HepG2 (cell line): ENCODE results near the gene JTB. TPM values are rescaled to one million over a fixed set of nuclear protein-coding genes. Genes with fewer than 3 reads are reported as not detected.

Experiments
- ARID2 ChIP-seq: sonication (generic); formaldehyde crosslinking; IDR thresholded peaks from 2 replicates; pipeline ENCODE4 v1.8.1; 2022; ENCODE audit warnings: mild to moderate bottlenecking, missing genetic modification reagents, borderline replicate concordance
- ATF5 ChIP-seq: sonication (generic); formaldehyde crosslinking; IDR thresholded peaks from 2 replicates; pipeline ENCODE4 v1.4.0; 2020; ENCODE audit warnings: mild to moderate bottlenecking, low read depth, missing genetic modification reagents
- CBX5 ChIP-seq: sonication (generic); formaldehyde crosslinking; IDR thresholded peaks from 2 replicates; pipeline ENCODE4 v1.4.0; 2020; ENCODE audit warnings: missing genetic modification reagents, borderline replicate concordance
- CEBPG ChIP-seq: IDR thresholded peaks from 2 replicates; pipeline ENCODE4 v1.6.1; 2016
- GFI1 ChIP-seq: sonication (generic); formaldehyde crosslinking; IDR thresholded peaks from 2 replicates; pipeline ENCODE4 v1.5.0; 2020; ENCODE audit warnings: missing genetic modification reagents, mild to moderate bottlenecking, borderline replicate concordance
- HDAC2 ChIP-seq: sonication (generic); formaldehyde crosslinking; IDR thresholded peaks from 2 replicates; pipeline ENCODE4 v1.4.0; 2020; ENCODE audit warnings: missing genetic modification reagents
- HNRNPLL ChIP-seq: fragments of 200-400 bp; formaldehyde crosslinking; IDR thresholded peaks from 2 replicates; pipeline ENCODE4 v1.6.1; 2017; ENCODE audit warnings: mild to moderate bottlenecking, low read depth, low read length; ENCODE audit not compliant: poor library complexity, severe bottlenecking
- KLF13 ChIP-seq: sonication (generic); formaldehyde crosslinking; IDR thresholded peaks from 2 replicates; pipeline ENCODE4 v1.4.0; 2020; ENCODE audit warnings: mild to moderate bottlenecking, missing genetic modification reagents
- KMT2A ChIP-seq: sonication (generic); formaldehyde crosslinking; IDR thresholded peaks from 2 replicates; pipeline ENCODE4 v1.4.0; 2020; ENCODE audit warnings: missing genetic modification reagents
- MTERF4 ChIP-seq: sonication (generic); formaldehyde crosslinking; IDR thresholded peaks from 2 replicates; pipeline ENCODE4 v1.8.0; 2023; ENCODE audit warnings: mild to moderate bottlenecking, missing genetic modification reagents
- ONECUT2 ChIP-seq: sonication (generic); formaldehyde crosslinking; IDR thresholded peaks from 2 replicates; pipeline ENCODE4 v1.4.0; 2020; ENCODE audit warnings: missing genetic modification reagents
- RBM39 ChIP-seq: fragments of 200-400 bp; formaldehyde crosslinking; IDR thresholded peaks from one replicate; pipeline ENCODE4 v1.6.1; 2018; ENCODE audit warnings: antibody characterized with exemption, mild to moderate bottlenecking, low read depth, low read length; ENCODE audit not compliant: poor library complexity, severe bottlenecking
- SP5 ChIP-seq: IDR thresholded peaks from 2 replicates; pipeline ENCODE4 v1.6.1; 2016; ENCODE audit warnings: low read depth, borderline replicate concordance
- ZEB1 ChIP-seq: IDR thresholded peaks from 2 replicates; pipeline ENCODE4 v1.6.1; 2012; ENCODE audit warnings: mild to moderate bottlenecking, low read depth, inconsistent platforms; ENCODE audit not compliant: insufficient replicate concordance
- ZFP36L2 ChIP-seq: sonication (generic); formaldehyde crosslinking; IDR thresholded peaks from 2 replicates; pipeline ENCODE4 v1.4.0; 2020; ENCODE audit warnings: missing genetic modification reagents
- ZFY ChIP-seq: sonication (generic); formaldehyde crosslinking; IDR thresholded peaks from 2 replicates; pipeline ENCODE4 v1.4.0; 2020; ENCODE audit warnings: missing genetic modification reagents
- ZNF274 ChIP-seq: sonication (generic); formaldehyde crosslinking; IDR thresholded peaks from 2 replicates; pipeline ENCODE4 v1.5.1; 2020; ENCODE audit warnings: mild to moderate bottlenecking, missing genetic modification reagents
- ZNF432 ChIP-seq: sonication (generic); formaldehyde crosslinking; IDR thresholded peaks from 2 replicates; pipeline ENCODE4 v1.5.0; 2020; ENCODE audit warnings: missing genetic modification reagents, mild to moderate bottlenecking, borderline replicate concordance
- ZNF564 ChIP-seq: sonication (generic); formaldehyde crosslinking; IDR thresholded peaks from 2 replicates; pipeline ENCODE4 v1.8.1; 2023; ENCODE audit warnings: mild to moderate bottlenecking, missing genetic modification reagents
- ZNF616 ChIP-seq: sonication (generic); formaldehyde crosslinking; IDR thresholded peaks from 2 replicates; pipeline ENCODE4 v1.5.0; 2020; ENCODE audit warnings: low read depth, mild to moderate bottlenecking, missing genetic modification reagents
- ZNF713 ChIP-seq: sonication (generic); formaldehyde crosslinking; IDR thresholded peaks from 2 replicates; pipeline ENCODE4 v1.4.0; 2020; ENCODE audit warnings: mild to moderate bottlenecking, missing genetic modification reagents
- ZSCAN31 ChIP-seq: sonication (generic); formaldehyde crosslinking; IDR thresholded peaks from 2 replicates; pipeline ENCODE4 v1.5.0; 2020; ENCODE audit warnings: low read depth, mild to moderate bottlenecking, missing genetic modification reagents
- polyA plus RNA-seq, 8 experiments: library from polyadenylated mRNA; depleted of rRNA in 3 of 8; stranded (reverse) in 7 of 8; unstranded in 1 of 8; fragments of >200 nt; fragmentation: Illumina TruSeq in 4 of 8; extraction: Trizol in 4 of 8; gene quantifications; 2 replicates each; pipeline versions ENCODE4 v1.2.1 to v1.2.3, GENCODE V29; 2011 to 2016; ENCODE audit warnings: low read depth in 4 of 8, missing spikeins in 1 of 8, mixed read lengths in 1 of 8; ENCODE audit not compliant: insufficient read depth in 1 of 8
- total RNA-seq, 5 experiments: library from RNA; depleted of rRNA; stranded (reverse); fragments of >200 nt; fragmentation: Illumina TruSeq; extraction: Trizol; gene quantifications; 2 replicates each; pipeline ENCODE4 v1.2.3, GENCODE V29; 2016; ENCODE audit warnings: low read depth in 1 of 5
- TF ChIP-seq, protein P1 (sequence below): sonication (generic); formaldehyde crosslinking; IDR thresholded peaks from 2 replicates; pipeline ENCODE4 v1.4.0; 2020; ENCODE audit warnings: missing genetic modification reagents, borderline replicate concordance
- TF ChIP-seq, protein P2 (sequence below): sonication (generic); formaldehyde crosslinking; IDR thresholded peaks from 2 replicates; pipeline ENCODE4 v1.5.0; 2020; ENCODE audit warnings: missing genetic modification reagents, mild to moderate bottlenecking, borderline replicate concordance

The JTB gene
- total and polyA plus RNA-seq, 2 of the 13 experiments (the other 11 are each of a cell fraction or from before 2014, with no cell fraction given): 96.7 to 99.2 TPM

DNA sequence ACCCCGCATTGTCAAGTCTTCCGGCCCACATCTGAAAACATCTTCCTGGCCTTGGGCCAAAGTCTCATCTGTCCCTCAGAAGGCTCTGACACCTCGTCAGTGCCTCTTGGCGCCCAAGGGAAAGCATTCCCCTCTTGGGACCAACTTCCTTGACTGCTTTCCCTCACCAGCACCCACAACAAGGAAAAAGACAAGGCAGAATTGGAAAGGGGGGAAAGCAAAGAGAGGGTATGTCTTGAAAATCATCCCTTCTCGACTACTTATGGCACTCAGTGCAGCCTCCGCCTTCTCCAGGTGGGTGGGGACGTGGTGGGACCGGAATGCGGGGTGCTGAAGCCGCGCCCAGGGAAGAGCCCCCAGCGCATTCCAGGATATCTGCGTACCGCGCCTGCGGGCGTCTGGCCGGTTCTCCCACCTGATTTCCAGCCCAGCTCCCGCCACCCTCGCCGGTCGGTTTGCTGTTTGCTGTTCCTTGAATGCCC lies 13.6 kb downstream of the JTB start (continued):
- no peak for TF ChIP-seq ZNF713 (CRISPR knock-in tag)
- TF ChIP-seq MTERF4 (CRISPR knock-in tag): 0 out of 2 replicates have a peak, but pooled peaks have one; percentile 57
- no peak for TF ChIP-seq ZNF432 (CRISPR knock-in tag)
- TF ChIP-seq KLF13 (CRISPR knock-in tag): no peak
- 0 out of 2 replicates have a peak, but pooled peaks have one; percentile 64 for TF ChIP-seq ZNF564 (CRISPR knock-in tag)
- no peak for TF ChIP-seq GFI1 (CRISPR knock-in tag)
- TF ChIP-seq, protein P1, sequence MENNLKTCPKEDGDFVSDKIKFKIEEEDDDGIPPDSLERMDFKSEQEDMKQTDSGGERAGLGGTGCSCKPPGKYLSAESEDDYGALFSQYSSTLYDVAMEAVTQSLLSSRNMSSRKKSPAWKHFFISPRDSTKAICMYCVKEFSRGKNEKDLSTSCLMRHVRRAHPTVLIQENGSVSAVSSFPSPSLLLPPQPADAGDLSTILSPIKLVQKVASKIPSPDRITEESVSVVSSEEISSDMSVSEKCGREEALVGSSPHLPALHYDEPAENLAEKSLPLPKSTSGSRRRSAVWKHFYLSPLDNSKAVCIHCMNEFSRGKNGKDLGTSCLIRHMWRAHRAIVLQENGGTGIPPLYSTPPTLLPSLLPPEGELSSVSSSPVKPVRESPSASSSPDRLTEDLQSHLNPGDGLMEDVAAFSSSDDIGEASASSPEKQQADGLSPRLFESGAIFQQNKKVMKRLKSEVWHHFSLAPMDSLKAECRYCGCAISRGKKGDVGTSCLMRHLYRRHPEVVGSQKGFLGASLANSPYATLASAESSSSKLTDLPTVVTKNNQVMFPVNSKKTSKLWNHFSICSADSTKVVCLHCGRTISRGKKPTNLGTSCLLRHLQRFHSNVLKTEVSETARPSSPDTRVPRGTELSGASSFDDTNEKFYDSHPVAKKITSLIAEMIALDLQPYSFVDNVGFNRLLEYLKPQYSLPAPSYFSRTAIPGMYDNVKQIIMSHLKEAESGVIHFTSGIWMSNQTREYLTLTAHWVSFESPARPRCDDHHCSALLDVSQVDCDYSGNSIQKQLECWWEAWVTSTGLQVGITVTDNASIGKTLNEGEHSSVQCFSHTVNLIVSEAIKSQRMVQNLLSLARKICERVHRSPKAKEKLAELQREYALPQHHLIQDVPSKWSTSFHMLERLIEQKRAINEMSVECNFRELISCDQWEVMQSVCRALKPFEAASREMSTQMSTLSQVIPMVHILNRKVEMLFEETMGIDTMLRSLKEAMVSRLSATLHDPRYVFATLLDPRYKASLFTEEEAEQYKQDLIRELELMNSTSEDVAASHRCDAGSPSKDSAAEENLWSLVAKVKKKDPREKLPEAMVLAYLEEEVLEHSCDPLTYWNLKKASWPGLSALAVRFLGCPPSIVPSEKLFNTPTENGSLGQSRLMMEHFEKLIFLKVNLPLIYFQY: no peak
- no peak for TF ChIP-seq ZFP36L2 (CRISPR knock-in tag)
- TF ChIP-seq KMT2A (CRISPR knock-in tag): 0 out of 2 replicates have a peak, but pooled peaks have one; percentile 22
- no peak for TF ChIP-seq ARID2 (CRISPR knock-in tag)
- peak; percentile 19 for TF ChIP-seq ZEB1
- TF ChIP-seq HNRNPLL: peak; percentile 84
- TF ChIP-seq, protein P2, sequence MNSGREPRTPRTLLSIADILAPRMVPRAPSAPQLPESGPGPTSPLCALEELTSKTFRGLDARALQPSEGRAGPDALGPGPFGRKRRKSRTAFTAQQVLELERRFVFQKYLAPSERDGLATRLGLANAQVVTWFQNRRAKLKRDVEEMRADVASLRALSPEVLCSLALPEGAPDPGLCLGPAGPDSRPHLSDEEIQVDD: no peak
- no peak for TF ChIP-seq ONECUT2 (CRISPR knock-in tag)
- no peak for TF ChIP-seq ZNF274 (CRISPR knock-in tag)
- TF ChIP-seq ZFY (CRISPR knock-in tag): no peak
- peak; percentile 56 for TF ChIP-seq RBM39
- no peak for TF ChIP-seq ZNF616 (CRISPR knock-in tag)
- TF ChIP-seq SP5 (CRISPR knock-in tag): 0 out of 2 replicates have a peak, but pooled peaks have one; percentile 29
- no peak for TF ChIP-seq ATF5 (CRISPR knock-in tag)
- TF ChIP-seq HDAC2 (CRISPR knock-in tag): 0 out of 2 replicates have a peak, but pooled peaks have one; percentile 9
- no peak for TF ChIP-seq CEBPG (CRISPR knock-in tag)
- 0 out of 2 replicates have a peak, but pooled peaks have one; percentile 72 for TF ChIP-seq ZSCAN31 (CRISPR knock-in tag)
- TF ChIP-seq CBX5 (CRISPR knock-in tag): no peak
